Common myeloid progenitor, CD34-positive (primary cell): ENCODE data around the gene BCAR1.
"Not testable (repeated sequence)": the region's sequence is repeated elsewhere in the genome, so short reads cannot be mapped to it uniquely, and the experiment has no call there.

Experiments
- CTCF ChIA-PET: fragments of 350-600 bp; sonication (Branson Sonifier 250); formaldehyde crosslinking; loops from one replicate; lab custom pipeline; 2021; ENCODE audit warnings: antibody characterized with exemption; lab: Charles Lee
- POLR2A ChIA-PET: fragments of 350-600 bp; sonication (Branson Sonifier 250); formaldehyde crosslinking; loops from one replicate; lab custom pipeline; 2021; ENCODE audit warnings: antibody characterized with exemption; lab: Charles Lee
- DNase-seq, 3 donors: peaks; one replicate each; pipeline versions ENCODE4 v3.0.0 to v3.0.0-alpha.2; 2013
- H3K27ac ChIP-seq, 2 experiments: 1 replicate in 1 of 2; 2 replicates in 1 of 2; pipeline ENCODE4 v1.7.0; 2013; ENCODE audit warnings: inconsistent platforms in 2 of 2, low read length in 2 of 2, mild to moderate bottlenecking in 2 of 2, low read depth in 1 of 2, moderate library complexity in 1 of 2; ENCODE audit not compliant: severe bottlenecking in 2 of 2, insufficient read depth in 1 of 2, poor library complexity in 1 of 2
- H3K27me3 ChIP-seq, 5 experiments: replicated peaks in 2 of 5; 1 replicate in 3 of 5; 2 replicates in 2 of 5; pipeline versions ENCODE4 v1.6.1 to v1.7.0; 2013; ENCODE audit warnings: low read length in 4 of 5, mild to moderate bottlenecking in 2 of 5, moderate library complexity in 2 of 5, inconsistent platforms in 1 of 5; ENCODE audit not compliant: insufficient read depth in 5 of 5, control insufficient read depth in 4 of 5
- H3K36me3 ChIP-seq, 4 experiments: 1 replicate in 2 of 4; 2 replicates in 2 of 4; pipeline versions ENCODE4 v1.6.1 to v1.7.0; 2013; ENCODE audit warnings: low read length in 3 of 4, control low read depth in 1 of 4, mild to moderate bottlenecking in 1 of 4; ENCODE audit not compliant: control insufficient read depth in 4 of 4, insufficient read depth in 4 of 4
- H3K4me1 ChIP-seq, 4 experiments: 1 replicate in 3 of 4; 2 replicates in 1 of 4; pipeline versions ENCODE4 v1.6.1 to v1.7.1; 2013; ENCODE audit warnings: low read length in 3 of 4, mild to moderate bottlenecking in 3 of 4, control low read depth in 1 of 4, inconsistent platforms in 1 of 4, moderate library complexity in 1 of 4; ENCODE audit not compliant: control insufficient read depth in 4 of 4, insufficient read depth in 4 of 4; ENCODE audit errors: control extremely low read depth in 1 of 4
- H3K4me3 ChIP-seq, 7 experiments: 1 replicate in 4 of 7; 2 replicates in 3 of 7; pipeline versions ENCODE4 v1.5.1 to v1.7.0; 2013; ENCODE audit warnings: mild to moderate bottlenecking in 7 of 7, low read length in 6 of 7, moderate library complexity in 6 of 7, inconsistent platforms in 2 of 7, low read depth in 2 of 7, control low read depth in 1 of 7; ENCODE audit not compliant: insufficient read depth in 4 of 7, control insufficient read depth in 1 of 7; ENCODE audit errors: extremely low read depth in 1 of 7
- H3K9me3 ChIP-seq, 5 experiments: 1 replicate in 4 of 5; 2 replicates in 1 of 5; pipeline versions ENCODE4 v1.6.1 to v1.7.1; 2013; ENCODE audit warnings: low read length in 4 of 5, mild to moderate bottlenecking in 2 of 5, inconsistent platforms in 1 of 5, low read depth in 1 of 5, moderate library complexity in 1 of 5; ENCODE audit not compliant: control insufficient read depth in 4 of 5, insufficient read depth in 2 of 5; ENCODE audit errors: control extremely low read depth in 1 of 5
- WGBS: methylation state at CpG from one replicate; pipeline ENCODE4 v1.1.5; 2013; ENCODE audit not compliant: insufficient coverage; 5-methylcytosine and 5-hydroxymethylcytosine counted together

The BCAR1 gene

DNA sequence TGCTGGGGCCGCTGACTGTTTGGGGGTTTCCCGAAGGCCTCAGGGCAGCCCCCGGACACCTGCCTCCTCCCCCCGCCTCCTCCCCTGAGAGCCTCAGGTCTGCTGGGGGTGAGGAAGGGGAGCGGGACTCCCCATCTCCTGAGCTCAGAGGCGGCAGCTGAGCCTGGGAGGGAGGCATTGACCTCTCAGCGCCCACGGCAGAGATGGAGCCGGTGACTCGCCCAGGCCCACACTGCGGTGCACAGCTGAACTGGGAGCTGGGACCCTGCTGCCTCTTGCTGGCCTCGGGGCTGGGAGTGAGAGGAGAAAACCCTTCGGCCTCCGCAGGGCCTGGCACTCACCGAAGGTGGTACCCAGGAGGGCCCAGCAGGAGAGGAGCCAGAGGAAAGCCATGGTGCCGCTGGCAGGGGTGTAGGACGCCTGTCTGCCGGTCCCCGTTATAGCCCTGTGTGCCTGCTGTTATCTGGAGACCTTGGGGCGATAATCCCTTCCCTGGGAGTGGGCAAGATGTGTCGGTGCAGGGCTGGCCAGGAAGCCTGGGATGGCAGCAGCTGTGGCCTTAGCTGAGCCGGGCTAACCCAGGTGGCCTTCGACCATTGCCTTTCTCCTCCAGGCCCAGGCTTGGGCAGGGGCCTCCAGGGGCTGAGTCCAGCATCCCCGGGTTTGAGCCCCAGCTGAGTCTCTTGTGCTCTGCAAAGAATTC is 44.5 kb downstream of the BCAR1 start, which contains the start of gene CTRB2:
Gene CTRB2, minus strand, starts transcription at position 413 of the 703 bp plus-strand sequence. Its CDS starts 20 bp downstream, at position 393.
- H3K27me3 ChIP-seq, result peaks cover 0 to 43% (median 0%) of the 10 kb centered on the region in 5 experiments
- DNase-seq, result no peak
- H3K4me3 ChIP-seq, result no peak within 1 kb of the TSS
- H3K4me1 ChIP-seq, result no peaks in the 10 kb centered on the region
- no peak within 1 kb of the TSS for H3K27ac ChIP-seq
- WGBS, result 93% methylated on average over 24 of the region's 24 CpGs
- H3K36me3 ChIP-seq, result no peaks in the 10 kb centered on the region
- CTCF ChIA-PET, result interaction anchor here (1.3 to 1.4 kb wide), 2 partner anchors 9 to 27 kb away, joined by 3 to 7 read pairs; no protein-coding TSS in a partner anchor
- H3K9me3 ChIP-seq, result no peaks in the 10 kb centered on the region
- POLR2A ChIA-PET, result interaction anchor here (0.6 kb wide), 1 partner anchor 11 kb away, joined by 4 read pairs; no protein-coding TSS in a partner anchor

DNA sequence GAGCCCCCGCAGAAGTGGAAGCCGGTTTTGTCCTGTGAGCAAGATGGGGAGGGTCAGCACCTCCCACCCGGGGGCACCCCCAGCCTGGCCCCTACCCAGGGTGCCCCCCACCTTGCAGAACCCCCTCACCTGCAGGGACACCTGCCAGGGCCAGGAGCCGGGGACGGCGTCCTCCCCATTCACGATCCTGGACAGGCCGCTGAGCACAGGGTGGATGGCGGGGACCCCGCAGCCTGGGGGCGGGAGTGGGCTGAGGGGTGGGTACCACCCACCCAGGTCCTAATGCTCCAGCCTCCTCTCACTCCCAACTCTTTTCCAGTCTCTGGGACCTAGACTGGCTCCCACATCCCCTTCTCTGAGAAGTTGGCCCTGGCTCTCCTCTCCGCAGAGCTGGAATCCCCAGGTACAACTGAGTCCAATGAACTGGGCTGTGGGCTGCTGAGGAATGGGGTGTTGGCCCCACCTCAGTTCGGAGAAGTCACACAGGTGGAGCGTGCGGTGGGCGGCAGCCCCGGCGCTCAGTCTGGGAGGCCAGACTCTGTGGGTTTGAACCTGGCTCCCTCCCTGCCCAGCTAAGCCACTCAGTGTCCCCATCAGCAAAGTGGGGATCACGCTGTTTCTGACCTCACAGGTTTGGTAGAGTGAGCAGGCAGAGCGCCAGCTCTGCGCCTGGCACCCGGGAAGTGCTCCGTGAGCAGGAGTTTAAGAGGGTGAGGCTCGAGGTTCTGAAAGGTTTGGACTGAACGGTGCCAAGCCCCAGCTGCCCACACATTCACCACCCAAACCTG is 45.3 kb downstream of the BCAR1 start:
- POLR2A ChIA-PET, result interaction anchor here (0.6 kb wide), 1 partner anchor 10 kb away, joined by 4 read pairs; no protein-coding TSS in a partner anchor
- H3K4me1 ChIP-seq, H3K9me3 ChIP-seq, DNase-seq, H3K36me3 ChIP-seq, H3K4me3 ChIP-seq, H3K27ac ChIP-seq: not testable (repeated sequence)
- CTCF ChIA-PET, result interaction anchor here (1.3 to 1.4 kb wide), 2 partner anchors 9 to 28 kb away, joined by 3 to 7 read pairs; no protein-coding TSS in a partner anchor
- WGBS, result 91% methylated on average over 14 of the region's 25 CpGs
- H3K27me3 ChIP-seq, result peaks cover 0 to 37% (median 0%) of the 10 kb centered on the region in 5 experiments

DNA sequence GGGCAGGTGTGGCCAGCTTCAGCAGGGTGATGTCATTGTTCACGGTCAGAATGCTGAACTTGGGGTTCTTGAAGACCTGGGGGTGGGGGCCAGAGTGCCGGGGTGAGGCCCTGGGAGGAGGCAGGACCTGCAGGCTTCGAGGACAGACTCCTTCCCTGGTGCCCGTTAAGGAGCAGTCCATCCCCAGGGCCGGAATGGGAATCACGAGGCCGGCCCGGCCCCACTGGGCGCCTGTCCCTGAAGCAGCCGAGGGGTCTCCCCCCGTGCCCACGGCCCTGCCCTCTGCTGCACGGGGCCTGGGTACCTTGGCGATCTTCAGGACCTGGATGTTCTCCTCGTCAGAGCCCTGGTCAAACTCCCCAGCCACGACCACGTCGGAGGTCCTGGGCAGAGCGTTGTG is 46.0 kb downstream of the BCAR1 start:
- H3K27me3 ChIP-seq, result peaks cover 0 to 36% (median 0%) of the 10 kb centered on the region in 5 experiments
- WGBS, result no CpG with 5 or more reads among the region's 19 CpGs
- POLR2A ChIA-PET, H3K36me3 ChIP-seq, H3K9me3 ChIP-seq, DNase-seq, H3K4me1 ChIP-seq, H3K4me3 ChIP-seq, H3K27ac ChIP-seq, CTCF ChIA-PET: not testable (repeated sequence)

DNA sequence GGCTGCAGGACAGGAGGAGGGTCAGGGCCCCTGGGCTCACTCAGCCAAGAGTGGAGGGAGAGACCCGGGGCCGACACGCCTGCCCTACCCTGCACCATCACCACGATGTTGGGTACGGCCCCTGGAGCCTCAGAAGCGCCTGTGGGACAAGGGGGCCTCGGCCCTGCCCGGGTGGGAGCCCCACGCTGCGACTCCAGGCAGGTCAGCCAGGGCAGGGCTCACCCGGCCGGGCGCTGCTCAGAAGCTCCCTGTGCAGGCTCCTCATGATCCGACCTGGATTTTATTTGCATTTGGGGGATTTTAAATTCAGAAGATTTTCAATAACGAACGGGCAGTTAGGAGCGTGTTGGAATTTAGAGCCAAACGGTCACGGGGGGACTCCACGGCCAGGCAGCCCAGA is 46.5 kb downstream of the BCAR1 start:
- H3K9me3 ChIP-seq, H3K4me1 ChIP-seq, CTCF ChIA-PET, POLR2A ChIA-PET, H3K4me3 ChIP-seq, H3K27ac ChIP-seq, DNase-seq, H3K36me3 ChIP-seq: not testable (repeated sequence)
- peaks cover 0 to 41% (median 0%) of the 10 kb centered on the region in 5 experiments for H3K27me3 ChIP-seq
- no CpG with 5 or more reads among the region's 20 CpGs for WGBS

- Histone ChIP-seq H3K27me3 (peaks cover 0 to 41% (median 0%) of the 10 kb centered on the region in 5 experiments), H3K9me3 (no peaks in the 10 kb centered on the region), H3K36me3 (no peaks in the 10 kb centered on the region), H3K27ac (no peak overlapping the region), H3K4me1 (peaks cover 0 to 7% (median 4%) of the 10 kb centered on the region in 4 experiments), H3K4me3 (no peak overlapping the region)
- POLR2A ChIA-PET, result no interaction called here
- CTCF ChIA-PET, result interaction anchor here (2.1 kb wide), 1 partner anchor 30 kb away, joined by 5 read pairs; no protein-coding TSS in a partner anchor
- no peak for DNase-seq
- WGBS, result 83% methylated on average over 1 of the region's 6 CpGs
Observed at GRCh38 chr16:75204410-75204758, 47.0 kb downstream of the BCAR1 start.

- H3K9me3 ChIP-seq, result no peaks in the 10 kb centered on the region
- H3K4me3 ChIP-seq, result no peak overlapping the region
- H3K36me3 ChIP-seq, result no peaks in the 10 kb centered on the region
- H3K4me1 ChIP-seq, result peaks cover 0 to 7% (median 4%) of the 10 kb centered on the region in 4 experiments
- ChIA-PET POLR2A (no interaction called here), CTCF (interaction anchor here (2.1 kb wide), 1 partner anchor 30 kb away, joined by 5 read pairs; no protein-coding TSS in a partner anchor)
- H3K27me3 ChIP-seq, result peaks cover 0 to 40% (median 0%) of the 10 kb centered on the region in 5 experiments
- H3K27ac ChIP-seq, result no peak overlapping the region
- peak in 2 of 3 donors; percentile 17 for DNase-seq
- WGBS, result 81% methylated on average over 13 of the region's 13 CpGs
Observed at GRCh38 chr16:75203667-75204409, 47.6 kb downstream of the BCAR1 start.
